ENCODE measurements around the gene PCSK9. TPM values are rescaled to one million over a fixed set of nuclear protein-coding genes. Genes with fewer than 3 reads are reported as not detected.
"Not testable (repeated sequence)": the region's sequence is repeated elsewhere in the genome, so short reads cannot be mapped to it uniquely, and the experiment has no call there.

PCSK9 gene
- total RNA-seq, 1 donor from 2014 or later = 31.6 TPM

DNA sequence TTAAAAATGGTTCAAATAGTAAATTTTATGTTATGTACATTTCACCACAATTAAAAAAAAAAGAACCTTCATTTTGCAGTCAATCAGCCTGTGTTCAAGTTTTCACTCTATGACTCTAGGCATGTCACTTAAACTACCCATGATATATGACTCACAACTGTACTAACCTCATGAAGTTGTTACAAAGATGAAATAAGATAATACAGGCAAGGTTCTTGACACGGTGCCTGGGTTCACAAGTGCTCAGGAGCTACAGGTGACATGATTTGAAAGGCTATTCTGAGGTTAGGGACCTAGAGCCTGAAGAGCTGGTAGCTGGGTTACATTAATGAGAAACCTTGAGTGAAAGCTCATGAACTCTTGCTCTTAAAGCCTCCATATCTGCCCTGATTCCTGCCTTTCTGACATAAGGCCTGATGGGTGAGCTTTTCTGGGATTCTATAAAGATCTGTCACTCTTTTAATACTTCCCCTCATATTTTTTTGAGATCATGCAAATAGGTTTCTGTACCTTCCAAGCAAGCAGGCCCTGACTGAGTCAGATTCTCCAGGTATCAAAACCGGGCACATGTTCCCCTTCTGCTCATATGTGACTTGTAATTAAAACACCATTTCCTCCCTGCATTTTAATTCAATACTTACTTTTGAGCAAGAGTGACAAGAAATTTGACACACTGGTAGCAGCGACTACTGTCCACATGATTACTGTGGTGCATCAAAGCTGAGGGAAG, 34.0 kb downstream of the PCSK9 start:
- DNase-seq (ENCODE audit: low spot score) = no peak

DNA sequence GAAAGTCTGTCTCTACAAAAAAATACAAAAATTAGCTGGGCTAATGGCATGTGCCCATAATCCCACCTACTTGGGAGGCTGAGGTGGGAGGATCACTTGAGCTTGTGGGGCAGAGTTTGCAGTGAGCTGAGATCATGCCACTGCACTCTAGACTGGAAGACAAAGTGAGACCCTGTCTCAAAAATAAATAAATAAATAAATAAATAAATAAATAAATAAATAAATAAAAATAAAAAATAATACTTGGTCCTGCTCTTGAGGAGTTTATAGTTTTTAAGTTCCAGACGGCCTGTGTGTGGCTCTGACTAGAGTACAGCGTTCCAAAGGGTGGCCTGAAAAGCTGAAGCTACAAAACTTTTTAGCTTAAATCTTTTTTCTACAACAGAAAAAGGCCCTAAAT, 35.1 kb downstream of the PCSK9 start:
- no peak for ATAC-seq
- DNase-seq (ENCODE audit: low spot score) = no peak

More for the DNA sequence above, 34.0 kb downstream of the PCSK9 start:
- no peak for ATAC-seq

DNA sequence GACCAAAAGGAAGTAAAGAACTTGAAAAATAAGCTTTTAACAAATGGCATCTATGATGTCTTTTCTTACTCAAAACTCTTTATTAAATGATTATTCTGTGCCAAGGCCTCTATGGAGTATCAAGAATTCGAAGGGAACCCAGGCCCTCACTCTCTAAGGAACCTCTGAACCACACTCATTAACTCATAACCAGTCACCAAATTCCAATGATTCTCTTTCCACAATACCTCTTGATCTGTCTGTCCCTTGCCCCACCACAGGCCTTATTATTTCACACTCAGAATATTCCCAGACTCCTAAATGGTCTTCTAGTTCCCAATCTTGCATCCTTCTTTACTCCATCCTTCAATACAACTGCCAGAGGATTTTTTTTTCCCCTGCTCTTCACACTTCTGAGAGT, 37.0 kb downstream of the PCSK9 start:
- ATAC-seq = no peak

DNA sequence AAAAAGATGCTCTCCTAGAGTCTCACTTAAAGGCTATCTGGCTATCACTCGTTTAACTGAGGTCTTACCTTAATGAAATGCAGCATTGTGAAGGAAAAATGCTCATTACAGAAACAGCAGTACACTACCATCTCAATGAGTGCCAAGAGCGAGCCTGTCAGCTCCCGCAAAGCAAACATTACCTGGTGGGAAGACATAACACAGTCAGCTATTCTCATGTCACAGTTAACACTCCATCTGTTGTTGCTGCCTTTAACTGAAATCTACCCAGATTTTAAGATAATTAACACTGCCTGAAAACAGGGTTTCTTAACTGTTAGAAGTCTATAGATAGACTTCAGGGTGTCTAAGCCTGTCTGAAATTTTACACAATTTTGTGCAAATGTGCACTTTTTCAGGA, 39.1 kb downstream of the PCSK9 start:
- ATAC-seq (no peak), DNase-seq (ENCODE audit: low spot score) (no peak)

More for the DNA sequence above, 37.0 kb downstream of the PCSK9 start:
- DNase-seq (ENCODE audit: low spot score) = no peak

DNA sequence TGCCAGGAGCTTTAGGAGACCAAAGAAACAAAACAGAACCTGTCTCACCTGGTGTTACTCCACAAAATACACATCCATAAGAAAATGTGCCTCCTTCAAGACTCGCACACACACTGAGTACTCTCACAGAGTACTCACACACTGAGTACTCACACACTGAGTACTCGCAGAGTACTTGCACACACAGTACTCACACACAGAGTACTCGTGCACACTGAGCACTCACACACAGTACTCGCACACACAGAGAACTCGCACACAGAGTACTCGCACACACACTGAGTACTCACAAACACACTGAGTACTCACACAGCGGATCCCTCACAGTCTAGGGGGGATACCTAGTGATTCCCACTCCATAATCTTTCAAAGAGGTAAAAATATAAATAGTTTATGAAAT, 40.3 kb downstream of the PCSK9 start:
- DNase-seq (ENCODE audit: low spot score) = no peak
- ATAC-seq = no peak

DNA sequence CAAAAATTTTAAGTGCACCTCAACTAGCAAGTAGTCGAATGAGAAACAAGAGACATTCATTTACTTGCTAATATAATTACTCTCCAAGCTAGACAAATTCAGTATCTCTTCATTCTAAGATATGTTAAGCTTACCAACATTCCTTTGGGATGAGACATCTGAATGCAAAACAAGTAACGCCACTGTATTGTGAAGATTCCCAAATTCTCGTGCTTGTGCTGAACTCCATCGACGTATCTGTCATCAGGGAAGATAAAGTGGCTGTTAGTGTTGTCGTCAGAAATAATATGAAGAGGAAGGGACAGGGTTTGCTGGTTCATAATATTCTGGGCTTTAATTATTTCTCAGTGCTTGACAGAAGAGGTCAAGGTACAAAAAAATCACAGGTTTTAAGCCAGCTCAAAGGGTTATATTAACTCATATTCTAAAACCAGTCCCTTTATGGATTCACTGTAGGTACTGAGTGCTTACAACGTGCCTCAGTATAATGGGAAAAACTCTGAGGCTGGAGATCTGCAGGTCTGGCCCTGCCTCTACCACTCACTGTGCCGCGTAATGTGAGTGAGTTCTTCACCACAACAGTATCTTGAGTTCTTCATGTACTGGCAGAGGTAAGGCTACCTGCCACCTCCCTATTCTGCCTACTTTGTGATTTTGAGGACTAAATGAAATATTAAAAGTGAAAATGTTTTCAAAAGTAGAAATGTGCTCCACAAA, 42.0 kb downstream of the PCSK9 start:
- ATAC-seq (no peak), DNase-seq (ENCODE audit: low spot score) (no peak)

DNA sequence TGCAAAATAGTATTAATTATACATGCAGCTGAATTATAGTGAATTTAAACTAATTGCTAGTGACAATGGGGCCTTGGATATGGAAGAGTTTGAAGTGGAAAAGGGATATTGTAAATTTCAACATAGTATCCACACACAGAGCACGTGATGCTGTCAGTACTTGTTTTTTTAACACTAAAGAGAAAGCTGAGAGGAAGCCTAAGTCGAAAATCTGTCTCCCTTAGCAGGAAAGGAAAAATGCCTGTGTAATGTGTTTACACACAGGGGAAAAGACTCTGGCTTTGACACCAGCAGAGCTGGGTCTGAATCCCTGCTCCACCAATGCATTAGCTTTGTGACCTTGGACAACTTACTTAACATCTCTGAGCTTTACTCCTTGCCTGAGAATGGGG, 42.6 kb downstream of the PCSK9 start:
- no peak for DNase-seq (ENCODE audit: low spot score)
- no peak for ATAC-seq

DNA sequence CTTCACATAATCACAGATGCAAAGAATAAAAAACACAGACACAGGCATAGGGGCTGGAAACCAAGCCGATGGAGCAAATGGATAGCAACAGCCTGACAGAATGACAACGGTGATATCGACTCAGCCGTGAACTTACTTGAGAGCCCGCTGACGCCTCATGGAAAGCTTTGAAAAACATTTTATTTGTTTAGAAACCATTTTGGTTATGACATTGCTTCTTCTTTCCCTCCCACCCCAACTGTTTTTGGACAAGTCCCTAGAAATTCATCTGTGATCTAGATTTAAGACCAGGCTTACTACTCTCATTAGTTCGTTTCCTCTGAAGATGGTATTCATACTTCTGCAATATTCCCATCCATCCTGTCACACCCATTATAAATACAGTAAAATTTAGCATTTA, 44.9 kb downstream of the PCSK9 start:
- no peak for ATAC-seq
- DNase-seq (ENCODE audit: low spot score) = no peak

DNA sequence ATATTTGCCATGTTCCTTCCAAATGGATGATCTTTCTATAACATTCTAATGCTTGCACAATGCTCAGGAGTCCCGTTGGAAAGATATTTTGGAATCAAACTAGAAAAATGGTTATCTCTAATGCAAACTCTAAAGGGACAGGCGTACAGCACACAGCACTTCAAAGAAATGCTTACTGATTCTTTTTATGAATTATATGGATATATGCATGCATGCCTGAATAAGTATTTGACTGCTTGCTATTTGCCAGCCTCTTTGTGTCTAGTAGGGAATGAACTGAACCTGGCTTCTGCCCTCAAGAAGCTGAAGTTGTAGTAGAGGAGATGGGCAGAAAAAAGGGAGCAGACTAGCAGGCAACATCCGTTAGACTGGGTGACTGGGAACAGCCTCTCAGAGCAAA, 48.1 kb downstream of the PCSK9 start:
- DNase-seq (ENCODE audit: low spot score) = no peak
- no peak for ATAC-seq

DNA sequence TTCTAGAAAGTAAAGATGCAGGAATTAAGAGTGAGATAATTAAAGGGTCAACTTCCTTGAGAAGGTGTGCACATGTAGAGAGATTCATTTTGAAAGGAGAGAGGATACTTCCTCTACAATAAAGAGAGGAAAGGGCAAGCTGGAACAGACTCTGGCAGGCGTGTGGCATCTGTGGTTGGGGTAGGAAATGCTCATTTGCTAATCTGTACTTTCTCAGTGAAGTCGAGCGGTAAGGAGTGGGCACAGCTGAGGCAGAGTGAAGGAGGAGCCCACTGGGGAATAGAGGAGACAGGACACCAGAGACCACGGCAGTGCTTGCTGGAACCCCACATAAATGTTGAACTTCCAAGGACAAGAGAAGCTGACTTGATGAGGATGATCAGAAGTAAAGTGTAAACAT, 49.1 kb downstream of the PCSK9 start:
- ATAC-seq = no peak
- DNase-seq (ENCODE audit: low spot score) = no peak

DNA sequence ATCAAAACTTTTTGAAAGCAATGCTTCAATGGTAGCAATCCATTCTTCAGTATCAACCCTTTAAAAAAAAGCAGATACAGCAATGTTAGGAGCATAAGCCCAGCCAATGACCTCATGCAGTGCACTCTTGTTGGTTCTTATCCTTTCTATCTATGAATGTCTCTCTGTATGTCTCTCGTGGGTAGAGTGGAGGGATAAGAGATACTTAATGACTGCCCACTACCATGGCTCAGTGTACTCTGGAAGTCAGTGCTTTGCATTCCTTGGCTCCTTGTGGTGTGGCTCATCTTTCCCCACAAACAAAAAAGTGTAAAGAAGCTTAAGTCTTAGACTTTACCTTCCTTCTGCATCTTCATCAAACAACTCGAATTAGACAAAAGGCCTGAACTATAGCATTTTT, 50.3 kb downstream of the PCSK9 start:
- no peak for DNase-seq (ENCODE audit: low spot score)
- ATAC-seq = no peak

DNA sequence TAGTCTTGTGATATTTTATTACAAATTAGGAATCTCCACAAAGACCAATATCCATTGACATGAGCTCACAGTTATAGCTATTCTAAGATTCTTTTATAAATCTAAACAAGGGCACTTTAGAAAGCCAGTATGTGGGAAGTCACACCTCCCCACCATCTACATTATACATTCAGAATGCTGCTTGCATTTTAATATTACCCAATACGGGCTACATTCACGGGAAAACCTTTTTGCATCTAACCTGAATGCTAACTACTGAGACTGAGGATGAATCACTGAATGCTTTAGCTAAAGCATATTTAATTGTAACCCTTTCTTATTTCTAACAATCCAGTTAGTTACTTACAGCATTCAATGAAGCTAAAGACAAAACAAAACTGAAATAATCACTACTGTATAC, 53.1 kb downstream of the PCSK9 start:
- ATAC-seq (no peak), DNase-seq (ENCODE audit: low spot score) (no peak)

DNA sequence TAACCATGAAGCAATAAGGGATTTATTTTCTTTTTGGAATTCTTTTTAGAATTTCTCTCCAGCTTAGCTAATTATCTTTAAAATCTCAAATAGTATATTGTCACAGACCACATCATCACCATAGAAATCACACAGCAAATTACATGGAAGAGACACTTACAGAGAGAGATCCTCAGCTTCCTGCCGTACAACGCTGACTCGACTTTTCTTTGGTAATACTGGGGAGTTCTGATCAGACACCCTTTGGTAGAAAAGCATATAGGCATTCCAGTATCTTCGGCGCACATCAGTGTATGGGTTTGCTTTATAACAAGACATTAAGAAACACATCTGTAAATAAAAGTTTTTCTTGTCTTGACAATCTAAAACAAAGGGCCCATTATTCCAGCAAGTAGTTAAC, 55.7 kb downstream of the PCSK9 start:
- no peak for DNase-seq (ENCODE audit: low spot score)
- no peak for ATAC-seq

DNA sequence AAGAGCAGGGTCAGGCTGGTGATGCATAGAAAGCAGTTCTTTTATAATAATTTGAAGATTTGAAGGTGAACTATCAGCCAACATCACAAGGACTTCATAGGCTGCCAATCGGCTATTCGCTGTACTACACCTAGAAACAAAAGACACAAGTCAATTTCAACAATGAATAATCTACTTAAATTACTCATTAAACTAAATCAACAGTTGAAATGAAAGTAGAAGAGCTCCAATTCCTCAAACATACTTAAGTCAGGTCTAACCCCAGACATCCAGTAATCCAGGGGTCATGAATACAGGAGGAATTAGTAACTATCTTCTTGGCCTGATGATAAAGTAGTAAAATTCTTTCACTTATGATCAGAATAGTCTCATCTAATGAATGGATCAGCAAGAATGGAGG, 64.5 kb downstream of the PCSK9 start:
- no peak for DNase-seq (ENCODE audit: low spot score)

DNA sequence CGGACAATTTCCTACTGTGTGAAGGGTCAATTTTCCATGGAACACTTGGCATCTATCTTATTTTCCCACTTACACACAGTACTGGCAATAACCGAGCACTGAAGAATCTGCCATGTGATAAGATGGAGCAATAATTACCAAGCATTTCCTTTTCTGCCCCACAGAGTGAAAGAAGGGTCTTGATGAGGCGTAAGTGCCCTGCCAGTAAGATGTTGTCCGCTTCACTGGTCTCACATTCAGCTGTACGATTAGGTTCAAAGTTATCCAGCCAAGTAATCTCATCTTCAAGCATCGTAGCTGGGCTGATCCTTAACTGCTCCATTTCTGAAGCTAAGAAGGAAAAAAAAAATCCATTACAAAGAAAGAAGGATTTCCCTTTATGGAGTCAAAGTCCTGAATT, 67.8 kb downstream of the PCSK9 start:
- ATAC-seq (no peak), DNase-seq (ENCODE audit: low spot score) (no peak)

More for the DNA sequence above, 64.5 kb downstream of the PCSK9 start:
- no peak for ATAC-seq

DNA sequence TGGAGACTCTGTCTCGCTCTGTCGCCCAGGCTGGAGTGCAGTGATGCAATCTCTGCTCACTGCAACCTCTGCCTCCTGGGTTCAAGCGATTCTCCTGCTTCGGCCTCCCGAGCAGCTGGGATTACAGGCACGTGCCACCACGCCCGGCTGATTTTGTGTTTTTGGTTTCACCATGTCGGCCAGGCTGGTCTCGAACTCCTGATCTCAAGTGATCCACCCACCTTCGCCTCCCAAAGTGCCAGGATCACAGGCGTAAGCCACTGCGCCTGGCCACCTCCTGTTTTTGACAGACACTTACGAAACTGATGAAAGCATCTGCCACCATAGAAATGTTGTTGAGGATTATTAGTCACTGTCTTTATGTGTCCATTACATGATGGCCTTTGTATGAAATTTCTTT, 69.7 kb downstream of the PCSK9 start:
- not testable (repeated sequence) for ATAC-seq; DNase-seq (ENCODE audit: low spot score)

Other genes starting within 250 kb of the PCSK9 start
- 4.4 TPM for gene TTC22, start 238.2 kb upstream of the PCSK9 start, total RNA-seq
- 828 TPM for gene DHCR24, start 152.4 kb upstream of the PCSK9 start, total RNA-seq
- gene TMEM61, start 58.9 kb upstream of the PCSK9 start, total RNA-seq = not detected
- not detected for gene BSND, start 40.6 kb upstream of the PCSK9 start, total RNA-seq
- gene USP24, start 175.8 kb downstream of the PCSK9 start, total RNA-seq = 17.7 TPM